COR-L47 (cell line): ENCODE results near the gene ABO.
"Not testable (repeated sequence)": the region's sequence is repeated elsewhere in the genome, so short reads cannot be mapped to it uniquely, and the experiment has no call there.

ENCODE experiments used
- DNase-seq: peaks from one replicate; lab custom pipeline; 2025; lab: John Stamatoyannopoulos, UW

The ABO gene

DNA sequence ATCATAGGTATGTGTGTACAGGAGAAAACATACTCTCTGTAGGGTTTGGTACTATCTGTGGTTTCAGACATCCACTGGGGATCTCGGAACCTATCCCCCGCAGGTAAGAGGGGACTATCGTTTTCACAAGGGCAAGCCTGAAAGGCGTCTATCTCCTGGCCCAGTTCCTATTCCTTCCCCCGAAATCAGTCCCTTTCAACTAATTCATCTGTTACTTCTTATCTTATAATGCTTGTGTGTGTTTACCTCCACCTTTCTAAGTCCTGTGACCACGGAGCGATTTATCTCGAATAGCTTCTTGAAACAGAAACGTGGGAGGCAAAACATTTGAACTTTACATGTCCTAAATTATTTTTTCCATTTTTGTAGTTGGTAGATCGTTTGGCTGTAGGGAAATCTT lies 11.4 kb downstream of the ABO start:
- no peak for DNase-seq

- no peak for DNase-seq
Observed at GRCh38 chr9:133262226-133262625, 12.8 kb downstream of the ABO start.

GRCh38 chr9:133261753-133262120 lies 13.3 kb downstream of the ABO start:
- DNase-seq, result no peak

DNA sequence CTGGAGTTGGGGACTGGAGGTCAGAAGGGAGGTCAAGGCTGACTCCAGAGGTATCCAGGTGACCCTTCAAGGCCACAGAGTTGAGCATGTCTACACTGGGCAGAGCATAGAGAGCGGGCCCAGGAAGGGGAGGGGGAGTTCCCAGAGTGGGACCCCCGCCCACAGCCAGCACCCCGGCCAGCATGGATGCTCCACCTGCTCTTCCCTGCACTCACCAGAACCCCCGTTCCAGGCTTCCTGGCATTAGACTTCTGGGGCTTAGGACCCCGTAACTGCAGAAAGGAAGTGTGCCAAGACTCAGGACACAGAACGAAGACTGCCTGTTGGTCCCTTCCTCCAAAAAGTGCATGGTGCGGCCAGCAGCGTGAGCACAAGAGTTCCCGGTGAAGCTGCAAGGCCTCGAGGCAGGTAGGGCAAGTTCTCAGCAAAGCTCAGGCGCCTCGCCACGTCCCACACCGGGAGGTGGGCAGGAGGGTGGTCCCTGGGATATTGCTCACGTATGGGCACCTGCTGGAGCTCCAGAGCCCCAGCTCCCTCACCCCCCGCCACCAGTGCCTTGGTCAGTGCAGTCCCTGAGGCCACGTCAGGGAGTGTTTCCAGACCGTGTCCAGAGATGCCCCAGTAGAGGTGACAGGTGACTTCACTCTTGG lies 13.8 kb downstream of the ABO start:
- no peak for DNase-seq

DNA sequence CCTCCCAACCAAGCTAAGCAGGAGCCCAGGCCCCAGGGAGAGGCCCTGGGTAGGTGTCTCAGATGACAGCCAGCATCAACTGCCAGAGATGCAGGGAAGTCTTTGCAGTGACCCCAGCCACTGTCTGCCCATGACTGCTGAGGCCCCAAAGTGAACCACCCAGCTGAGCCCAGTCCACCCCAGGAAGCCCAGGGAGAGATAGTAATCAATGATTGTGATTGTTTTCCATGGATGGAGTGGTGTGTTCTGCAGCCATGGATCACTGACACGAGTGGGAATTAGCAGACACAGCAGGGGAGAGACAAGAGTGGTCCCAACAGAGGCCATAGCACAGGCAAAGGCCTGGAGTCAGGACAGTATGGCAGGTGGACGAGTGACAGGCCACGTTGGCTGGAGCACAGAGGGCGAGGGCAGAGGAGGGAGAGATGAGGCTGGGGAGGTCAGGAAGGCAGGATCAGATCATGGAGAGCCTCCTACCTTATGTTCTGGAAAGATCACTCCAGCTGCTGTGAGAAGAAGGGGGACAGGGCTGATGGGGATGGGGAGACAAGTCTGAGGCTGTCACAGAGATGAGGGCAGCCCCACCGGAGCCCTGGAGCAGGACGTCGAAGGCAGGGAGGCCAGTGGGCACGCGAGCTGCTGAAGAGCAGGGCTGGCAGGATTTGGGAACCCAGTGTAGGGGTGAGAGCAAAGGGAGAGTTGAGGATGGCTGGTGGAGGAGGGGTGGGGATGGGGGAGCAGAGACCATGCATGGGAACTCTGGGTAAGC lies 14.5 kb downstream of the ABO start:
- no peak for DNase-seq

- DNase-seq, result no peak
Observed at GRCh38 chr9:133258061-133259015, 16.7 kb downstream of the ABO start.

- DNase-seq, result no peak
Observed at GRCh38 chr9:133257465-133257956, 17.5 kb downstream of the ABO start.

- no peak for DNase-seq
Observed at GRCh38 chr9:133256686-133257091, 18.3 kb downstream of the ABO start.

DNA sequence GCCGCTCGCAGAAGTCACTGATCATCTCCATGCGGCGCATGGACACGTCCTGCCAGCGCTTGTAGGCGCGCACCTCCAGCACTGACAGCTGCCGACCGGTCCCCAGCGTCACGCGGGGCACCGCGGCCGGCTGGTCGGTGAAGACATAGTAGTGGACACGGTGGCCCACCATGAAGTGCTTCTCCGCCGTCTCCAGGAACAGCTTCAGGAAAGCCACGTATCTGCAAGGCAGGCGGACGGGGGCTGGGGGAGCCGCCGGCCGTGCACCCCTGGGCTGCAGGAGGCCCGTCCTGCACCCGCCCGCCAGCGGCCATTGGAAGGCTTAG lies 18.9 kb downstream of the ABO start:
- DNase-seq, result no peak

DNA sequence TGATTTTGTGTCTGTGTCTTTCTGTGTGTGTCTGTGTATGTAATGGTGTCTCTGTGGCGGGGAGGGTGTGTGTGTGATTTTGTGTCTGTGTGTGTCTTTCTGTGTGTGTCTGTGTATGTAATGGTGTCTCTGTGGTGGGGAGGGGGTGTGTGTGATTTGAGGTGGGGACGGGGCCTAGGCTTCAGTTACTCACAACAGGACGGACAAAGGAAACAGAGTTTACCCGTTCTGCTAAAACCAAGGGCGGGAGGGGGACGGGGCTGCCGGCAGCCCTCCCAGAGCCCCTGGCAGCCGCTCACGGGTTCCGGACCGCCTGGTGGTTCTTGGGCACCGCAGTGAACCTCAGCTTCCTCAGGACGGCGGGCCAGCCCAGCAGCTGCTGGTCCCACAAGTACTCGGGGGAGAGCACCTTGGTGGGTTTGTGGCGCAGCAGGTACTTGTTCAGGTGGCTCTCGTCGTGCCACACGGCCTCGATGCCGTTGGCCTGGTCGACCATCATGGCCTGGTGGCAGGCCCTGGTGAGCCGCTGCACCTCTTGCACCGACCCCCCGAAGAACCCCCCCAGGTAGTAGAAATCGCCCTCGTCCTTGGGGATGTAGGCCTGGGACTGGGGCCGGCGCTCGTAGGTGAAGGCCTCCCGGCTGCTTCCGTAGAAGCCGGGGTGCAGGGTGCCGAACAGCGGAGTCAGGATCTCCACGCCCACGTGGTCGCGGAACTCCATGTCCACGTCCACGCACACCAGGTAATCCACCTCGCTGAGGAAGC lies 19.4 kb downstream of the ABO start:
- no peak for DNase-seq

DNA sequence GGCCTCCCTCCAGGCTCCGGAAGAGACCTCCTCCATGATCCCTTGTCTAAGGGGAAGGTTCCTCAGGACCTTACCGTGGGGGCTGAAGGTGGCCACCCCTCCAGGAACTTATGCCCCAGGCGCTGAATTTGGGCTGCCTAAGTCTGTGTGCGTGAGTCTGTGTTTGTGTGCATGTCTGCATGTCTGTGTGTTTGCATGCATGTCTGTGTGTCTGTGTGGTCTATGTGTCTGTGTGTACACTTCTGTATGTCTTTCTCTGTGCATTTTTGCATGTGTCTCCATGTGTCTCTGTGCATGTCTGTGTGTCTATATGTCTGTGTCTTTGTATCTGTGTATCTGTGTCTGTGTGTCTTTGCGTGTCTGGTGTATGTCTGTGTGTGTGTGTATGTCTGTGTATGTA lies 20.5 kb downstream of the ABO start:
- DNase-seq, result no peak

DNA sequence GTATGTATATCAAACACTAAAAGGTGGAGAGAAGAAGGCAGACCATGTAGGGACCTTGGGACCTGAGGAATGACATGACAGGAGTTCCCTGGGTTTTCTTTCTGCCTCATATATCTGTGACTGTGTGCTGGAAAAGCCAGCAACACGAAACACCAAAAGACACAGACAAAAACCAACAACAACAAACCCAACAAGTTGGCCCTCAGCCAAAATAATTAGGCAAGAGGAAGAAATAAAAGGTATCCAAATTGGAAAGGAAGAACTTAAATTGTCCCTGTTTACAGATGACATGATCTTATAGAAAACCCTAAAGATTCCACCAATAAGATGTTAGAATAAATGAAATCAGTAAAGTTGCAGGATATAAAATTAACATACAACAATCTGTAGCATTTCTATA lies 21.7 kb downstream of the ABO start:
- DNase-seq, result no peak

DNA sequence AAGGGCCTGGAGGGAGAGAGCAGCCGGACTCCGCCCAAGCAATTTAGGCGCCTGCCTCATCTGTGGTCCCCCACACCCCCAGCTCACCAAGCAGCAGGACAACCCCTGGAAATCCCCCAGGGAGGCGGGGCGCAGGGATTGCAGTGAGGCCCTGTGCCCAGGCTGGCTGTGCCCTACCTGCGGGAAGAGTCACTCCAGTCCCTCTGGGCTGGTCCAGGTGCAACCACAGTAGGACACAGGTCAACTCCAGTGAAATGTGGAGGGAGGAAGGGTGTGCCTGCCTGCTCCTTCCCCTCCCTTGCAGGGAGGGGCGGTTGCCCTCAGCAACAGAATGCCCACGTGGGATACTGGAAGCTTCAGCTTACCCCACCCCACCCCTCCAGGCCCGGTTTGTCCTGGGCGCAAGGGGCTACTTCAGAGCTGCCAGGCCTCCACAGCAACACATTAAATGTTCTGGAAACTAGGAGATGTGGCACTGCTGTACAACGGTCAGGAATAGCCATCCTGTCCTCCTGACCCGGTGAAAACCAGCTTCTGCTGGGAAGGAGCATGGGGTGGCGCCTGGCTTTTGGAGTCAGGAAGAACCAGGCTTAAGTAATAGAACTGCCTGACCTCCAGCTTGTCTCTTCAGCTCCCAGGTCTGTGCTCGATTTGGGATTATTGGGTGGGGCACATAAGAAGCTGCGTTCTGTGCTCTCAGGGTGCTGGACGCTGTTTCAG lies 22.5 kb downstream of the ABO start:
- DNase-seq, result no peak

- no peak for DNase-seq
Observed at GRCh38 chr9:133251773-133252172, 23.2 kb downstream of the ABO start.

- not testable (repeated sequence) for DNase-seq
Observed at GRCh38 chr9:133251221-133251620, 23.8 kb downstream of the ABO start.

DNA sequence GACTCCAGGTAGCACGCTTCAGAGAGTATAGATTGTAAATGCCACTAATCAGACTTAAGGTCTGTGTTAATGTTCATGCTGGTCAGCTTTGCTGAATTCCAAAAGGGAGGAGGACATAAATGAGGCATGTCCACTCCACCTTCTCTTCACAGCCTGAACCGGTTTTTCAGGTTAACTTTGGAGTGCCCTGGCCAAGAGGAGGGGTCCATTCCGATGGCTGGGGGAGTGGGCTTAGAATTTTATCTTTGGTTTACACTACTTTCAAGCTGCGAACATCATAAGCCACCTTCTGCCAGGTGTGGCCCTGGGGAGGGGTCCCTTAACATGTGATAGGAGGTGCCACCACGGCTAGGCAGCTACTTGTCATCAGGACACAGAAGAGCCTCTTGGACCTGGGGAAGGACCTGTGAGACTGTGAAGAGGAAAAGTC lies 24.2 kb downstream of the ABO start:
- no peak for DNase-seq

DNA sequence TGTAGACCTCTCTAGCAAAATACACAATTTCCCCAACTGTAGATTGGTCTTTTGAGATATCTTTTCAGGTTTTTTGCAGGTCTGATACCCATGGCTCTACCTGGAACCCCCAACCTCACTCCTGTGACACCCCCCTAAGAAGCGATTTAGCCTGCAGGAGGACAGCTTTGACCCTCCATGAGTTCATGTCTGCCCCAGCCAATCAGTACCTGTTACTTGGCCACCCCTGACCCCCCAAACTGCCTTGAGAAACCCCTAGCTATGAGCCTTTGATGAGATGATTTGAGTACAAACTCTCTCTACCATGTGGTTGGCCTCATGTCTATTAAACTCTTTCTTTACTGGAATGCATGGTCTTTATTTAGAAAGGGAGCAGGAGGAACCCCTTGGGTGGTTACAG lies 25.7 kb downstream of the ABO start:
- no peak for DNase-seq

GRCh38 chr9:133248726-133249295 lies 26.2 kb downstream of the ABO start:
- DNase-seq, result no peak

GRCh38 chr9:133247632-133248031 lies 27.4 kb downstream of the ABO start:
- no peak for DNase-seq

DNA sequence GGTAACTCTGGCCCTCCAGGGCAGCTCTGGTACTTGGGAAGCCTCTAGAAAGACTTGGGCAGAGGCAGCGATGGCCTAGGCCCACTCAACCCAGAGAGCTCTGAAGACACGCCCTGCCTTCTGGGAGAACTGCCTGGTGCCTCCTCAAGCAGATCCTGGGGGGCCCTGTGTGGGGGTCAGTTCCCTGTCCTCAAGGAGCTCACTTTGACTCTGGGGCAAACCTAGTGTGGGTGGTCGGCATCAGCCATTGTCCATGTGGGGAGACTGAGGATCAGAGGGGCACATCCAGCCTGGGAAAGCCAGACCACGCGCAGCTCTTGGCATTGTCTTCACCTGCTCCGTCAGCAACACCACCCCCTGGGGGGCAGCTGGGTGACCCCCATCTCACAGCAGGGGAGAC lies 28.0 kb downstream of the ABO start:
- DNase-seq, result no peak

- DNase-seq, result no peak
Observed at GRCh38 chr9:133246562-133246961, 28.4 kb downstream of the ABO start.
